Right lobe of liver (tissue), 6 donors: ENCODE results near the gene SLC66A3. TPM values are rescaled to one million over a fixed set of nuclear protein-coding genes. Genes with fewer than 3 reads are reported as not detected.
A peak's percentile ranks its signal among the peaks of the same experiment; 100 is the strongest.

ENCODE experiments used
- ATAC-seq, 4 donors: fragments of 200-7000 bp; cut with Tn5 transposase; one replicate each; pipeline ENCODE4 v1.9.1; 2020; ENCODE audit warnings: mild to moderate bottlenecking in 4 of 4, moderate library complexity in 4 of 4
- DNase-seq, 3 donors: peaks; one replicate each; pipeline ENCODE4 v3.0.0-alpha.2; 2020
- H3K27ac ChIP-seq, 3 donors: fragments of 200-600 bp; one replicate each; pipeline ENCODE4 v1.8.0; 2022
- H3K27me3 ChIP-seq, 2 donors: fragments of 200-600 bp; one replicate each; pipeline ENCODE4 v1.8.0; 2022
- H3K36me3 ChIP-seq, 4 donors: fragments of 200-600 bp; sonication (generic) in 1 of 4; one replicate each; pipeline versions ENCODE4 v1.5.1 to v1.8.0; 2017 to 2022; ENCODE audit warnings: control low read depth in 1 of 4
- H3K4me1 ChIP-seq, 4 donors: fragments of 200-600 bp; sonication (generic) in 1 of 4; one replicate each; pipeline versions ENCODE4 v1.5.1 to v1.8.0; 2017 to 2022; ENCODE audit warnings: control low read depth in 1 of 4
- H3K4me3 ChIP-seq, 3 donors: fragments of 200-600 bp; one replicate each; pipeline ENCODE4 v1.8.0; 2022
- H3K9me3 ChIP-seq, 4 donors: fragments of 200-600 bp; sonication (generic) in 1 of 4; one replicate each; pipeline versions ENCODE4 v1.5.1 to v1.8.0; 2017 to 2022; ENCODE audit warnings: control low read depth in 1 of 4
- POLR2A ChIP-seq: fragments of 450-650 bp; IDR thresholded peaks from one replicate; pipeline ENCODE4 v1.6.1; 2017; ENCODE audit warnings: antibody characterized with exemption, mild to moderate bottlenecking
- WGBS: methylation state at CpG from one replicate; pipeline ENCODE4 v1.1.6; 2018; ENCODE audit warnings: low coverage, low lambda C conversion rate; ENCODE audit not compliant: insufficient coverage; ENCODE audit errors: missing lambda C conversion rate; 5-methylcytosine and 5-hydroxymethylcytosine counted together
- intact Hi-C, 2 donors: fragments of 100-400 bp; cut with DNase I; formaldehyde crosslinking; loops; one replicate each; pipeline versions ENCODE4 v1.11.2 to v1.14.1; 2022
- total RNA-seq, 6 experiments: library from RNA; depleted of rRNA in 2 of 6; stranded (reverse); fragments of >200 nt in 2 of 6; fragmentation: NEBNext Ultra II Directional in 3 of 6; extraction: Animal tissue kit (Norgen Biotek cat#: 25700) in 3 of 6; gene quantifications; one replicate each; pipeline versions ENCODE4 v1.1.0 to v1.2.4, GENCODE V29; 2016 to 2023
- TF ChIP-seq, protein P1 (sequence below), 4 donors: fragments of 200-600 bp in 3 of 4; fragments of 450-650 bp in 1 of 4; IDR thresholded peaks; one replicate each; pipeline versions ENCODE4 v1.5.1 to v1.8.0; 2016 to 2022; ENCODE audit warnings: antibody characterized with exemption in 4 of 4, mild to moderate bottlenecking in 2 of 4
- donor health status: DM: no; HTN: yes; CAD: no.
- donor health status: DM: no; HTN: no; CAD: no.
- donor health status: DM: no; HTN: no; CAD: no.
- donor health status: DM: no; HTN: yes; CAD: no.
- donor health status: DM: no; HTN: yes; CAD: no.

Gene SLC66A3
- total RNA-seq, 6 experiments from 2014 or later: 4.9 to 16.1 (median 8.8) TPM

DNA sequence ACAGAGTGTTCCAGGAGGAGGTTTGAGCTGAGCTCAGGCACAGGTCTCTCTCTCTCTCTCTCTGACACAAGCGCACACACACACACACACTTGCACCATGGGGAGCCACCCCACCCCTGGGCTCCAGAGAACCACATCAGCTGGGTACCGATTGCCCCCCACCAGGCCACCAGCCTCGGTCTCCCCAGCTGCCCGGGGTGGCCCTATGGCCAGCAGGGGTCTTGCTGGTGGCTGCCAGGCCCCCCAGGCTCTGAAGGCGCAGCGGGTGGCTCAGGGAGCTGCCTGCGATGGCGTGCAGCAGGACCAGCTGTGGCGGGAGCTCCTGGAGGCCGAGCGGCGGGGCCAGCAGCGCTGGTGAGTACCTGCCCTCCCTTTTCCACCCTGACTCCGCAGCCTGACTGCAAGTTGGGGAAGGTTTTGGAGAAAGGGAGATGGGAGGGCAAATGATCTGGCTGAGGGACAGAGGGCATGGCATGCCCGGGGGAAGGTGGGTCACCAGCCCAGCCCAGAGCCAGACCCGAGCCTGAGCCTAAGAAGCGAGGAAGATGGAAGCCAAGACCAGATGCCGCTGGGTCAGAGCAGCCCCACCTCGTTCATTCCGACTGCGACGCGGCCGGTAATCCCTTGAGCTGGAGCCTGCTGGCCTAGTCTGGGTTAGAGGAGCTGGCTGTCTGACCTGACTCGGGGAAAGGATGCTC is 21.9 kb upstream of the SLC66A3 start:
- Histone ChIP-seq H3K36me3 (no peaks in the 10 kb centered on the region), H3K4me1 (peaks cover 0 to 25% (median 3%) of the 10 kb centered on the region in 4 donors), H3K27me3 (no peaks in the 10 kb centered on the region), H3K4me3 (peak overlapping the region; percentile 40 to 56 (median 46)), H3K27ac (no peak overlapping the region), H3K9me3 (no peaks in the 10 kb centered on the region)
- WGBS: 17% methylated on average over 13 of the region's 25 CpGs
- ATAC-seq (no peak), DNase-seq (no peak)
- TF ChIP-seq, protein P1, sequence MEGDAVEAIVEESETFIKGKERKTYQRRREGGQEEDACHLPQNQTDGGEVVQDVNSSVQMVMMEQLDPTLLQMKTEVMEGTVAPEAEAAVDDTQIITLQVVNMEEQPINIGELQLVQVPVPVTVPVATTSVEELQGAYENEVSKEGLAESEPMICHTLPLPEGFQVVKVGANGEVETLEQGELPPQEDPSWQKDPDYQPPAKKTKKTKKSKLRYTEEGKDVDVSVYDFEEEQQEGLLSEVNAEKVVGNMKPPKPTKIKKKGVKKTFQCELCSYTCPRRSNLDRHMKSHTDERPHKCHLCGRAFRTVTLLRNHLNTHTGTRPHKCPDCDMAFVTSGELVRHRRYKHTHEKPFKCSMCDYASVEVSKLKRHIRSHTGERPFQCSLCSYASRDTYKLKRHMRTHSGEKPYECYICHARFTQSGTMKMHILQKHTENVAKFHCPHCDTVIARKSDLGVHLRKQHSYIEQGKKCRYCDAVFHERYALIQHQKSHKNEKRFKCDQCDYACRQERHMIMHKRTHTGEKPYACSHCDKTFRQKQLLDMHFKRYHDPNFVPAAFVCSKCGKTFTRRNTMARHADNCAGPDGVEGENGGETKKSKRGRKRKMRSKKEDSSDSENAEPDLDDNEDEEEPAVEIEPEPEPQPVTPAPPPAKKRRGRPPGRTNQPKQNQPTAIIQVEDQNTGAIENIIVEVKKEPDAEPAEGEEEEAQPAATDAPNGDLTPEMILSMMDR (IDR thresholded peaks at IDR 0.05): no peak
- no peak for TF ChIP-seq POLR2A
- intact Hi-C loops: loop anchor here in 1 of 2 donors (10.0 kb wide), 1 partner anchor 81 kb away; no protein-coding TSS in a partner anchor

DNA sequence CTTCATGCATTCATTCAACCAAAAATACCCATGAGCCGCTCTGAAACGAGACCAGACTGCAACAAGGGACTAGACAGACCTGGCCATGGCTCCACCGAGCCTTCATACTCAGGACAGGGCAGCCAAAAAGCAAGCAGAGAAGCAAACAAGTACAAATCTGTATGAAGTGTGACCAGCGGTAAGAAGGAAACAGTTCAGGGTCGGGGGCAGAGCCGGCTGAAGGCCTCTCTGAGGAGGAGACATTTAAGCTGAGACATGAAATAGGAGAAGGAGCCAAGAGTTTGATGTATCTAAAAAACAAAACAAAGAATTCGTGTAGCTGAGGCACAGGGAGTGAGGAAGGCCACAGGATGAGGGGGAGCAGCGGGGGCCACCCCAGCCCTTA is 21.3 kb upstream of the SLC66A3 start:
- no peaks in the 10 kb centered on the region for H3K9me3 ChIP-seq
- no peak for ATAC-seq
- TF ChIP-seq, protein P1 (IDR thresholded peaks at IDR 0.05): no peak
- no peak for TF ChIP-seq POLR2A
- H3K27ac ChIP-seq: no peak overlapping the region
- no peak overlapping the region for H3K4me3 ChIP-seq
- H3K27me3 ChIP-seq: no peaks in the 10 kb centered on the region
- no peaks in the 10 kb centered on the region for H3K36me3 ChIP-seq
- WGBS: 71% methylated on average over 7 of the region's 8 CpGs
- H3K4me1 ChIP-seq: peaks cover 0 to 25% (median 3%) of the 10 kb centered on the region in 4 donors
- DNase-seq: no peak
- intact Hi-C loops: loop anchor here in 1 of 2 donors (10.0 kb wide), 1 partner anchor 81 kb away; no protein-coding TSS in a partner anchor

DNA sequence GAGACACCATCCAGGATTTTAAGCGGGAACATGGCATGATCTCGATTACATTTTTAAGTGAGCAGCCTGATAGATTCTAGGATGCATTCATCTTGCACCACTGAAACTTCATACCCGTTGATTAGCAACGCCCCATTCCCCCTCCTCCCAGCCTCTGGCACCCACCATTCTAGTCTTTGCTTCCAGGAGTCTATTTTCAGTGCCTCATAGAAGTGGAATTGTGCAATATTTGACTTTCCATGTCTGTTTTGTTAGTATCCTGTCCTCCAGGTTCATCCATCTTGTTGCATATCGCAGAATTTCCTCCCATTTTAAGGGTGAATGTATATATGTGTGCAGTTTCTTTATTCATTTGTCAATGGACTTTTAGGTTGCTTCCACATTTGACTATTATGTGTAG is 20.9 kb upstream of the SLC66A3 start:
- WGBS: 42% methylated on average over 3 of the region's 5 CpGs
- ATAC-seq (no peak), DNase-seq (no peak)
- no peaks in the 10 kb centered on the region for H3K27me3 ChIP-seq
- no peak overlapping the region for H3K4me3 ChIP-seq
- no peaks in the 10 kb centered on the region for H3K9me3 ChIP-seq
- no peak overlapping the region for H3K27ac ChIP-seq
- intact Hi-C loops: loop anchor here in 1 of 2 donors (10.0 kb wide), 1 partner anchor 80 kb away; no protein-coding TSS in a partner anchor
- peaks cover 0 to 25% (median 3%) of the 10 kb centered on the region in 4 donors for H3K4me1 ChIP-seq
- TF ChIP-seq, protein P1 (IDR thresholded peaks at IDR 0.05): no peak
- no peak for TF ChIP-seq POLR2A
- H3K36me3 ChIP-seq: no peaks in the 10 kb centered on the region

DNA sequence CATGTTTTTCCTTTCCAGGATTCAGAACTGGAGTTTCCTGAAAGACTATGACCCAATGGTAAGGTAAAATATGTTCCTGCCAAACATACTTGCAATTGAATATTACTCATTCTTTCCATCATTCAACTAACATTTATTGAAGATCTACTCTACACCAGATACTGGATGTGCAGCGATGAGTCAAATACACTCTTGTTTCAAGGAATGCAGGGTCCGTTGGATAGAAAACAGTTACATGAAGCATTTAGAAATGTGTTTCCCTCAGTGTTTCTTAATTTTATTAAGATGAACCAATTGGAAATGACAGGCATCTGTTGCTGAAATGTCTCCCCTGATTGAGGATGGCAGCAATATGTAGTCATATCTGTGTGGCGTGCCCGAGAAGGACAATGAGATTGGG is 14.8 kb upstream of the SLC66A3 start:
- Histone ChIP-seq H3K27me3 (no peaks in the 10 kb centered on the region), H3K4me1 (no peaks in the 10 kb centered on the region), H3K27ac (no peak overlapping the region), H3K4me3 (no peak overlapping the region), H3K36me3 (no peaks in the 10 kb centered on the region), H3K9me3 (no peaks in the 10 kb centered on the region)
- intact Hi-C loops: no loop called here
- WGBS: 66% methylated on average over 4 of the region's 4 CpGs
- no peak for ATAC-seq
- no peak for DNase-seq
- TF ChIP-seq, protein P1 (IDR thresholded peaks at IDR 0.05): no peak
